HG03439 (cell line): ENCODE measurements around the gene APBB2.
"Not testable (repeated sequence)": the region's sequence is repeated elsewhere in the genome, so short reads cannot be mapped to it uniquely, and the experiment has no call there.

Experiments
- ATAC-seq: cut with Tn5 transposase; IDR thresholded peaks from one replicate; pipeline ENCODE4 v1.9.1; 2021; ENCODE audit warnings: mild to moderate bottlenecking, moderate library complexity; ENCODE audit not compliant: unreplicated experiment

APBB2 gene

GRCh38 chr4:40840255-40840984, 373.9 kb downstream of the APBB2 start:
- no peak for ATAC-seq

GRCh38 chr4:40838742-40839141, 375.6 kb downstream of the APBB2 start:
- no peak for ATAC-seq

- ATAC-seq, result no peak
Measured at GRCh38 chr4:40837094-40837870, 377.1 kb downstream of the APBB2 start.

- no peak for ATAC-seq
Measured at GRCh38 chr4:40833212-40833611, 381.1 kb downstream of the APBB2 start.

GRCh38 chr4:40832175-40832574, 382.2 kb downstream of the APBB2 start:
- ATAC-seq, result no peak

- ATAC-seq, result no peak
Measured at GRCh38 chr4:40831146-40831907, 383.0 kb downstream of the APBB2 start.

- ATAC-seq, result no peak
Measured at GRCh38 chr4:40829586-40829985, 384.8 kb downstream of the APBB2 start.

- ATAC-seq, result no peak
Measured at GRCh38 chr4:40828661-40829060, 385.7 kb downstream of the APBB2 start.

- no peak for ATAC-seq
Measured at GRCh38 chr4:40827758-40828157, 386.6 kb downstream of the APBB2 start.

- no peak for ATAC-seq
Measured at GRCh38 chr4:40826821-40827220, 387.5 kb downstream of the APBB2 start.

GRCh38 chr4:40825014-40825838, 389.1 kb downstream of the APBB2 start:
- ATAC-seq, result no peak

- ATAC-seq, result no peak
Measured at GRCh38 chr4:40822420-40823166, 391.7 kb downstream of the APBB2 start.

GRCh38 chr4:40820101-40820500, 394.2 kb downstream of the APBB2 start:
- ATAC-seq, result no peak

- not testable (repeated sequence) for ATAC-seq
Measured at GRCh38 chr4:40817157-40817556, 397.2 kb downstream of the APBB2 start.

GRCh38 chr4:40812856-40813255, 401.5 kb downstream of the APBB2 start:
- ATAC-seq, result no peak

GRCh38 chr4:40812386-40812785, 402.0 kb downstream of the APBB2 start:
- no peak for ATAC-seq

- no peak for ATAC-seq
Measured at GRCh38 chr4:40811956-40812355, 402.4 kb downstream of the APBB2 start.

- no peak for ATAC-seq
Measured at GRCh38 chr4:40808926-40809457, 405.4 kb downstream of the APBB2 start.

GRCh38 chr4:40804598-40804997, 409.7 kb downstream of the APBB2 start:
- no peak for ATAC-seq

GRCh38 chr4:40800064-40800463, 414.3 kb downstream of the APBB2 start:
- ATAC-seq, result no peak
